ENCODE data around the gene BRINP2. TPM values are rescaled to one million over a fixed set of nuclear protein-coding genes. Genes with fewer than 3 reads are reported as not detected.

The BRINP2 gene
- total RNA-seq, 1 donor from 2014 or later, result 0.27 TPM

GRCh38 chr1:177219554-177220458, 49.0 kb downstream of the BRINP2 start:
- intact Hi-C loops (cut with micrococcal nuclease), result no loop called here

- intact Hi-C loops (cut with micrococcal nuclease), result no loop called here
These were observed 52.6 kb downstream of the BRINP2 start for GRCh38 chr1:177223359-177223758.

DNA sequence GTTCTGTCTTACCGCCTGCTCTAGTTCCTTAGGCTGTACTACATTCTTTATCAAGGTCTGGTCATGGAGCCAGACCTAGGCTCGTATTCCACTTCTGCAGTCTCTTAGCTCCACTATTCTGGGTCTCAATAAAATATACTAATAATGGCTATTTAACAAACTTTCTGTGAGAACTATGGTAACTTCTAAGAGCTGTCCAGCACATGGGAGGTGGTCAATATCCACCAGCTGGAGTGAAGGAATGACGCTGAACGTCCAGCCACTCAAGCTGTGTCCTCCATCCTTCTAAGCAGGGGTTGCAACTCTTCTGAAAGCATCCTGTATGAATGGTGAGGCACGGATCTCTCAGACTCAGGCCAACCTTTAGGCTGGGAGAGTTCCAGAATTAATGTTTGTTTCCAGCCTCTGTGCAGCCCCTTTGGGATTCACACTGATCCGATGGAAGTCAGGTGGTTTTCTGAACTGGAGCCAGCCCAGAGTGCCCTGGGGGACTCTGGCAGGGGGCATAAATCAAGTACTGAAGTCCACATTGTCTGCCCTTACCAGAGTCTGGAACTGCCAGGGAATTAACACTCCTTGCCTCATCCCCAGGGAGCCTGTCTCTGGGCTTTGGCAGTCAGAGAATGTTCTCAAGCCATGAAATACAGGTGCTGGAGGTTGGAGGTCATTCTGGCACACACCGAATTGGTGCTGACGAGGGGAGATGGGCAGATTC, 57.4 kb downstream of the BRINP2 start:
- intact Hi-C loops (cut with micrococcal nuclease), result no loop called here

GRCh38 chr1:177228693-177229065, 57.9 kb downstream of the BRINP2 start:
- intact Hi-C loops (cut with micrococcal nuclease), result no loop called here

- intact Hi-C loops (cut with micrococcal nuclease), result no loop called here
These were observed 59.0 kb downstream of the BRINP2 start for GRCh38 chr1:177229781-177230180.

DNA sequence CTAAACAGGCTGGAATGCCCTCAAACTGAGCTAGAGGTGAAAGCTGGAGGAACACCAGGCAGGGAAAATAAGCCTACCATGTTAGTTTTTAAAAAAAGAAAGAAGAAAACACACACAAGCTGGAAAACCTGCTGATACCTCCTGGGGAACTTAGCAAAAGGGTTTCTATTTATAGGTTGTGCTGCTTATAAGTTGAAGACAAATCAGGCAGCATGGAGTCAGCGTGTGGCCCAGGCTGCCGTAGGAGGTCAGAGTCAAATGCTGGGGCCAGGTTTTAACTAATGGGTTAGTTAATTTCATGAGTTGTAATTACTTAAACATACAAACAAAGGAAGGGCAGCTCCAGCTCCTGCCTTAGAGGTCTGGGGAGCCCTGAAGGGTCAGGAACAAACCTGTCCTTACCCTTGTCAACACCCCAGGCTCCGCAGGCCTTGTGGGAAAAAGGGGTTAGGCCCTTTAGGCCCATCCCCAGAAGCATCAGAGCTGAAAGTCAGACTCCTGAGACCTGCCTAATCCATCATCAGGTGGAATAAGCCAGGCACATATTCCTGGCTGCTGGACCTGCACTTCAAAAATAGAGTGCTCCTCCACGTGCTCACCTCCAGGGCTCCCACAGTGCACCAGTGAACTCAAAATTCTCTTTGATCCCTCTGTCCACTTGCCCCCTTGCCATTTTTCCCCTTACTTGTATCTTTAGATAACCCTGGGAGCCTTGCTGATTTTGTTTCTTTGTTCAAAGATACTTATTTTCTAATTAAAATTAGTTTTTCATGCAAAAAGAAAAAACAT, 59.7 kb downstream of the BRINP2 start:
- intact Hi-C loops (cut with micrococcal nuclease), result no loop called here

DNA sequence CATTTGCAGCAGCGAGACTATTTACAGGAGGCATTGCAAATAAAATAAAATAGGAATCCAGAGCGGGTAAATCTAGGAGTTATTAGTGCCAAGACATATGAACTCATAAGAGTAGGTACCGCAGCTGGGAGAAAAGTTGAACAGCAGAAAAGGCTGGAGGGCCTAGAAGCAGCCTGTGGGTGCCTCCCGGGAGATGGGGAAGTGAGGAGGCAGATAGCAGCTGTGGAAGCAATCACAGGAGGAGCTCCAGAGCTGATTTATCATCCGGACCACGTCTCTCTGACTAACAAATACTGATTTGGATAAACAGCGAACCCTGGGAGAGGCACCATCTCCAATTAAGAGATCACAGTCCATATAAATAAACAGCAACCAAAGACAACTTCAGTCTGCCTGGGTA, 64.6 kb downstream of the BRINP2 start:
- intact Hi-C loops (cut with micrococcal nuclease), result no loop called here

DNA sequence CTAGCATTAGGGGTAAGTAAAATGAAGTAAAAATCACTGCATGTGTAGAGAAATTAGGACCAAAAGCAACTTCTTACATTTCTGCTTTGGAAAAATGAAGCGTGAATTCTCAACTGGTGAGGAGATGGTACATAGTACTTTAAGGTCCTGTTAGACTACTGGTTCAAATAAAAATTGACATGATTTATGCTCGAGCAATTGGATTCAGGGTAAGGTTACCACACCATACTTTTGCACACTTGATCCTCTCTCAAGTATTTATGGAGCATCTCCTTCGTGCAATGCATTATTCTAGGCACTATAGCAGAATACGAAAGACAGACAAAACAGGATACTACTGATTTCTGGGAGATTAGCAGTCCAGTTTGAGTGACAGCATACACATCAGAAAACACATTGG, 66.2 kb downstream of the BRINP2 start:
- intact Hi-C loops (cut with micrococcal nuclease), result no loop called here

DNA sequence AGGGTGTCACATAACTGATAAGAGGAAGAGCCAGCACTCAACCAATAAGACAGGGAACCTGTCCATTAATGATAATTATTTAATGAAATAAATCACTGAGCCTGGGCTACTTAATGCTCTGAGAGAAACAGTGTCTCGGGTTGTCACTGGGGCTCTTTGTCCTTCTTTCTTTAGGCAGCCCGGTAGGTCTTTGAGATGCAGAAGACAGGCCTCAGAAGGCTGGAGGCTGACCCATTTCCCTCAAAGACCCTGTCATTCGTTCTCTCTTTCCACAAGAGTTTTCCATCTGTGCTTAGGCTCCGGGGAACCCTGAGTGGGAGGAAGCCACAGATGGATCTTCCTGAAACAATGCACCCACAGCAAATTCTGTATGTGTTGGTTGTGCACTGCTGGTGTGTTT, 68.2 kb downstream of the BRINP2 start:
- intact Hi-C loops (cut with micrococcal nuclease), result no loop called here

DNA sequence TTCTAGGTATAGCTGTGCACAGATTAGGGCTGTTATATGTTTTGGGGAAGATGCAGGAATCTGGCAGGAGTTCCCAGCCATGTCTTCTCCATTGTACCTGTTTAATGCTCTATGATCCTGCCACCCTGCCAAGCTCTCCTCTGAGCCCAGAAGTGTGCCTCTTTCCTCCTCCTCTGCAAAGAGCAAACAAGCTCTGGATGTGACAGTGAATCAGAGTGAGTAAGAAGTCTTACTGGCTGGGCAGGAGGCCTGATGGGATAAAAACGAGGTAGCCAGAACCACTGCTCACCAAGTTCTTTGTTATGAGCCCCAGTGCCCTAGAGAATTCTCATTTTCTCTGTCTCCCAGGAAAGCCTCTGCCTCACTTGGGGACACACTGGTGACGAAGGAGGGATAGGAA, 69.0 kb downstream of the BRINP2 start:
- intact Hi-C loops (cut with micrococcal nuclease), result no loop called here

DNA sequence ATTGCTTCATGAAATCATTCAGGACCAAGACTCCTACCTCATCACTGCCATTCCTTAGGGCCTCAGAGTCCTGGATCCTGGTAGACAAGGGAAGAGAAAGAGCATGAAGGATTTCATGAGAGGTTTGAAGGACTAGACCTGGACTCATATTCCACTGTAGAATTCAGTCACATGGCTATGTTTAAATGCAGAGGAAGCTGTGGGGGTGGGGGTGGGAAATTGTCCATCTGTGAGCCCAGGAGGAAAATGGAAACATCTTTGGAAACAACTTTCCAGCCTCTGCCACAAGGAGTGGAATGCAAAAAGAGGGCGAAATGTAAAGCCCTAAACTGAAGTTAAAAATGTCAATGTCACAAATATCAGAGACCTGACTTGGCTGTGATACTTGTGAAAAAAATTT, 73.0 kb downstream of the BRINP2 start:
- intact Hi-C loops (cut with micrococcal nuclease), result no loop called here

DNA sequence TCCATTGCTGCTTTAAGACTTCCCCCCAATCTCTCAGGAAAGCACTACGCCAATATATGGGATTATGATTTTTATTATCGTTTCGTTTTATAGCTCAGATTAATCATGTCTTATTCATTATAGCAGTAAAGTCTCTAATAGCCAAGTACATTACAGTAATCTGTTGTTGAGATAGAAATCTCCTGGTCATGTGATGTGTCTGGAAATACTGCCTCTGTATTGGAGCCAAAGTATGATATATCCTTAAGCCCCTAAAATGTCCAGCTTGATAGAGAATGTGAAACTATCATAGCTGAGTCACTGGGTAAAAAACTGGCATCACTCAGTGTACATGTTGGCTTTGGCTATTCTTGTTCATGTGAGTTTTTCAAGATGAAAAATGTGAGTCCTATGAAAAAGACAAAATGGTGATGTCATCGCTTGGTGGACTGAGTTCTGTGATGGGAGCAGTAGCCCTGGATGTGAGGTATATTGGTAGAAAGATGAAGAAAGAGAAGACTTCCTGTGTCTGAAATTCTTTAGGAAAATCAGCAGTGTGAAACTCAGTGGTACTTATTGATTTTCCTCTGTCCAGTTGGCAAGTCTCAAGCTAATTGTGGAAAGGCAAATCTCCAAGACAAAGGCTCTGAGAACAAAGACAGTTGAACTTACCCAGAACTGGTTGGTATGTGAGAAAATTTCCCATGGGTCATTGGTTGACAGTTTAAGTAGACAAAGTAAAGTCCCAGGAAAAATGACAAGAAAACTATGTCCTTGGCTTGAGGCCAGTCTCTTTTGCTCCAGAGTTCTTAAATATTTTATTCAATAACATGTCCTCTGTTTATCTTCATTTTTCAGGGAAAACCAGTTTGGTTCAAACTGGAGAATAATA, 76.2 kb downstream of the BRINP2 start:
- intact Hi-C loops (cut with micrococcal nuclease), result no loop called here

DNA sequence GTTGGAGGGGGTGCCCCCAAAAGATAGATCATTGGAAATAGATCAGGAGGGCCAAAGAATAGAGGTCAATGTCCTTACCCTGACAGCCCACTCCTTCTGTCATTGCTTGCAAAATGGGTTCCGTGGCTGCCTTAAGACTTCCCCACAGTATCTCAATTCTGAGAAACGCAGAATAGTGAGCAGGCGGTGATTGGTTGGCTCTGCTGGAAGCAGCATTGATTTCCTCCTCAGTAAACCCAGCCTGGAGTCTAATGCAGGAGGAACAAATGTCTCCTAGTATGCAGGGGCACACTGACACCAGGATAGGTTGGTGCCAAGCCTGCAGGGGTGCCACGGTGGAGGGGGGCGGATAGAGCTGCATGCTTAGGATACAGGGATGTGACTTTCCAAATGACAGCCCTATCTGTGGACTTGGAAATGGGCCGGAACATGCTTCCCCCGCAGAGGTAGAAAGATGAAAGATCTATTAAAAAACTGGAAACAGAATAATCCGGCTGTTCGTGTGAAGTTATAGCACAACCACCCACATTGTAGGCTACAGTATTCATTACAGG, 76.9 kb downstream of the BRINP2 start:
- intact Hi-C loops (cut with micrococcal nuclease), result no loop called here

DNA sequence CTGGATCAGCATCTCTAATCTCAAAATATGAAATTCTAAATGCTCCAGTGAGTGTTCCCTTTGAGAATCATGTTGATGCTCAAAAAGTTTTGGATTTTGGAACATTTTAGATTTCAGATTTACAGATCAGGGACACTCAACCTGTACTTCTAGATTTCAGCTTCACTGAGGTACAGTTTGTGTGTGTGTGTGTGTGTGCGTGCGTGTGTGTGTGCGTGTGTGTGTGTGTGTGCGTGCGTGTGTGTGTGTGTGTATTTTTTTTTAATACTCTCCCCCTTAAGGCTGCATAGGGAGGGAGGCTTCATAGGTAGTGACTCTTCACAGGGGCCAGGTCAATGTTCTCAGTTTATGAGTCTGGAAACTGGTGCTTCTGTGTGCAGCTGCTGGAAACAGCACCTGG, 77.5 kb downstream of the BRINP2 start:
- intact Hi-C loops (cut with micrococcal nuclease), result no loop called here

- intact Hi-C loops (cut with micrococcal nuclease), result no loop called here
These were observed 78.5 kb downstream of the BRINP2 start for GRCh38 chr1:177249231-177249630.

GRCh38 chr1:177252877-177253276, 82.1 kb downstream of the BRINP2 start:
- intact Hi-C loops (cut with micrococcal nuclease), result no loop called here

- intact Hi-C loops (cut with micrococcal nuclease), result no loop called here
These were observed 84.7 kb downstream of the BRINP2 start for GRCh38 chr1:177255411-177255810.

GRCh38 chr1:177256153-177257075, 85.7 kb downstream of the BRINP2 start:
- intact Hi-C loops (cut with micrococcal nuclease), result no loop called here

GRCh38 chr1:177257128-177257527, 86.4 kb downstream of the BRINP2 start:
- intact Hi-C loops (cut with micrococcal nuclease), result no loop called here

DNA sequence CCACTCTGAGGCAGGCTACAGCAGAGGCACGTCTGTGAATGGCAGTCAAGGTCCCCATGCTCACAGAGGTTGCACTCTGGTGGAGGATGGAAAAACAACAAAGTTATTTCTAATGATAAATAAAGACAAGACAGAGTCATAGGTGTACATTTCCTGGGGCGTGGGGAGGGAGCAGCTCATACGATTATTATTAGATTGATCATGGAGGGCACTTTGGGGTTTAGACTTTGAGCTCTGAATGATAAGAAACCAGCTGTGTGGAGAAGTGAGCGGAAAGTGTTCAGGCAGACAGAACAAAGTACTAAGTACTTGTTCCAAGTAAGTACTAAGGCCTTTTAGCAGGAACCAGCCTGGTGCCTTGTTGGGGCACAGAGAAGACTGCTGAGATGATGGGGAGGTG, 86.8 kb downstream of the BRINP2 start:
- intact Hi-C loops (cut with micrococcal nuclease), result no loop called here
